Measurements from ENCODE around the gene PLXNA1. TPM values are rescaled to one million over a fixed set of nuclear protein-coding genes. Genes with fewer than 3 reads are reported as not detected.

The PLXNA1 gene
- total and polyA plus RNA-seq, 2 experiments from 2014 or later: 11.0 to 73.5 TPM

DNA sequence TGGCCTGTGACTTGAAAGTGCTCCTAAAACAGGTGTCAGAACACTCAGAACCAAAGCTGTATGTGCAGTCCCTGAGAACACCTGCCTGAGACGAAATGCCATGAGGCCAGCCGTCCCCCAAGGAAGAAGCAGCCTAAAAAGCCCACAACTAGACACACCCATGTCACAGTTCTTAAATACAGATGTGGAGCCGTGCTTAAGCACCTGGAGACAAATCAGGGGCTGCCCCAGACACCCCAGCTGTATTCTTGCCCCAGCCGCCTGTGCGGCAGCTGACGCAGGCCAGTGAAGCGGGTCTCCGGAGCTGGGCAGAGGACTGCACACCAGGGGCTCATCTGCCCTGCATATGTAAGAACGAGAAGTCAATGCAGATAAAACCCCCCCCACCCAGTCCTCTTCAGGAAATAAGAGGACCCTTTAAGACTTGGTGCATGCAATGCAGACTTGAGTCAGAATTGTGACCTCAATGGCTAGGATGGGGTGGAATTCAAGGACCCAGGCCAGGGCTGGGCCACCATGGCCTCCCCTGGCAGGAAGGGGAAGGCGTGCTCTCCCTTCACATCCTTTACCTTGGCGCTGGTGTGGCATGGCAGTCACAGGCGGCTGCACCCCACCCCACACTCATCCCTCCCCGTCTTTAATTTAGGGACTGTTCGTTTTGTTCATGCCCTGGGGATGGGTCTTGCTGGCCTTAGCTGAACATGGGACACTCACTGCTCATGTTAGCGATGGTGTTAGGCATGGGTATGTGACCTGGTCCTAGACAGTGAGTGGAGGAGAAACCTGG is 27.7 kb upstream of the PLXNA1 start (continued):
- TF ChIP-seq, protein P1, sequence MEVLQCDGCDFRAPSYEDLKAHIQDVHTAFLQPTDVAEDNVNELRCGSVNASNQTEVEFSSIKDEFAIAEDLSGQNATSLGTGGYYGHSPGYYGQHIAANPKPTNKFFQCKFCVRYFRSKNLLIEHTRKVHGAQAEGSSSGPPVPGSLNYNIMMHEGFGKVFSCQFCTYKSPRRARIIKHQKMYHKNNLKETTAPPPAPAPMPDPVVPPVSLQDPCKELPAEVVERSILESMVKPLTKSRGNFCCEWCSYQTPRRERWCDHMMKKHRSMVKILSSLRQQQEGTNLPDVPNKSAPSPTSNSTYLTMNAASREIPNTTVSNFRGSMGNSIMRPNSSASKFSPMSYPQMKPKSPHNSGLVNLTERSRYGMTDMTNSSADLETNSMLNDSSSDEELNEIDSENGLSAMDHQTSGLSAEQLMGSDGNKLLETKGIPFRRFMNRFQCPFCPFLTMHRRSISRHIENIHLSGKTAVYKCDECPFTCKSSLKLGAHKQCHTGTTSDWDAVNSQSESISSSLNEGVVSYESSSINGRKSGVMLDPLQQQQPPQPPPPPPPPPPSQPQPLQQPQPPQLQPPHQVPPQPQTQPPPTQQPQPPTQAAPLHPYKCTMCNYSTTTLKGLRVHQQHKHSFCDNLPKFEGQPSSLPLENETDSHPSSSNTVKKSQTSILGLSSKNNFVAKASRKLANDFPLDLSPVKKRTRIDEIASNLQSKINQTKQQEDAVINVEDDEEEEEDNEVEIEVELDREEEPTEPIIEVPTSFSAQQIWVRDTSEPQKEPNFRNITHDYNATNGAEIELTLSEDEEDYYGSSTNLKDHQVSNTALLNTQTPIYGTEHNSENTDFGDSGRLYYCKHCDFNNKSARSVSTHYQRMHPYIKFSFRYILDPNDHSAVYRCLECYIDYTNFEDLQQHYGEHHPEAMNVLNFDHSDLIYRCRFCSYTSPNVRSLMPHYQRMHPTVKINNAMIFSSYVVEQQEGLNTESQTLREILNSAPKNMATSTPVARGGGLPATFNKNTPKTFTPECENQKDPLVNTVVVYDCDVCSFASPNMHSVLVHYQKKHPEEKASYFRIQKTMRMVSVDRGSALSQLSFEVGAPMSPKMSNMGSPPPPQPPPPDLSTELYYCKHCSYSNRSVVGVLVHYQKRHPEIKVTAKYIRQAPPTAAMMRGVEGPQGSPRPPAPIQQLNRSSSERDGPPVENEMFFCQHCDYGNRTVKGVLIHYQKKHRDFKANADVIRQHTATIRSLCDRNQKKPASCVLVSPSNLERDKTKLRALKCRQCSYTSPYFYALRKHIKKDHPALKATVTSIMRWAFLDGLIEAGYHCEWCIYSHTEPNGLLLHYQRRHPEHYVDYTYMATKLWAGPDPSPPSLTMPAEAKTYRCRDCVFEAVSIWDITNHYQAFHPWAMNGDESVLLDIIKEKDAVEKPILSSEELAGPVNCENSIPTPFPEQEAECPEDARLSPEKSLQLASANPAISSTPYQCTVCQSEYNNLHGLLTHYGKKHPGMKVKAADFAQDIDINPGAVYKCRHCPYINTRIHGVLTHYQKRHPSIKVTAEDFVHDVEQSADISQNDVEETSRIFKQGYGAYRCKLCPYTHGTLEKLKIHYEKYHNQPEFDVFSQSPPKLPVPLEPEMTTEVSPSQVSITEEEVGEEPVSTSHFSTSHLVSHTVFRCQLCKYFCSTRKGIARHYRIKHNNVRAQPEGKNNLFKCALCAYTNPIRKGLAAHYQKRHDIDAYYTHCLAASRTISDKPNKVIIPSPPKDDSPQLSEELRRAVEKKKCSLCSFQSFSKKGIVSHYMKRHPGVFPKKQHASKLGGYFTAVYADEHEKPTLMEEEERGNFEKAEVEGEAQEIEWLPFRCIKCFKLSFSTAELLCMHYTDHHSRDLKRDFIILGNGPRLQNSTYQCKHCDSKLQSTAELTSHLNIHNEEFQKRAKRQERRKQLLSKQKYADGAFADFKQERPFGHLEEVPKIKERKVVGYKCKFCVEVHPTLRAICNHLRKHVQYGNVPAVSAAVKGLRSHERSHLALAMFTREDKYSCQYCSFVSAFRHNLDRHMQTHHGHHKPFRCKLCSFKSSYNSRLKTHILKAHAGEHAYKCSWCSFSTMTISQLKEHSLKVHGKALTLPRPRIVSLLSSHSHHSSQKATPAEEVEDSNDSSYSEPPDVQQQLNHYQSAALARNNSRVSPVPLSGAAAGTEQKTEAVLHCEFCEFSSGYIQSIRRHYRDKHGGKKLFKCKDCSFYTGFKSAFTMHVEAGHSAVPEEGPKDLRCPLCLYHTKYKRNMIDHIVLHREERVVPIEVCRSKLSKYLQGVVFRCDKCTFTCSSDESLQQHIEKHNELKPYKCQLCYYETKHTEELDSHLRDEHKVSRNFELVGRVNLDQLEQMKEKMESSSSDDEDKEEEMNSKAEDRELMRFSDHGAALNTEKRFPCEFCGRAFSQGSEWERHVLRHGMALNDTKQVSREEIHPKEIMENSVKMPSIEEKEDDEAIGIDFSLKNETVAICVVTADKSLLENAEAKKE (CRISPR knock-in tag; IDR thresholded peaks at IDR 0.05): no peak
- TF ChIP-seq EZH2 (IDR thresholded peaks at IDR 0.05; ENCODE audit: low read depth, unreplicated experiment) (no peak), CREB1 (CRISPR knock-in tag; IDR thresholded peaks at IDR 0.05; ENCODE audit: low read depth) (no peak)

DNA sequence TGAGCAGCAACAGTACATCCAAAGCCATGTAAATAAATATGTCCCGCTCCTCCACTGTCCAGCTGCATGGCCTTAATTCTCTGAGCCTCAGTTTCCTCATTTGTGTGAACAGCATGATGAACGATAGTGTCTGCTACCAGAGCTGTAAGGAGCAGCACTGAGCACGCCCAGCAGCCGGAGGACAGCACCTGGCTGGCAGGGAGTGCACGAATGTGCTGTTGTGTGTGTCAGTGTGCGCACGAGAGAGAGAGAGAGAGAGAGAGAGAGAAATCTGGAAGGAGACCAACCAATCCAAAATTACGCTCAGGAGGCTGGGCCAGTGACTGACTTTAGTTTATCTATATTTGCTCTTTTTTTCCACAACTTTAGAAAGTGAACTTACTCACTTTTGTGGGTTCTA is 26.6 kb upstream of the PLXNA1 start:
- Mint-ChIP-seq H3K27me3 (ENCODE audit: insufficient read depth, low read depth, poor library complexity) (peaks cover 15% of the 10 kb centered on the region), H3K36me3 (ENCODE audit: low read depth) (no peaks in the 10 kb centered on the region), H3K4me1 (peaks cover 15% of the 10 kb centered on the region), H3K27ac (no peak overlapping the region), H3K9me3 (no peaks in the 10 kb centered on the region; the same call in 2 of the 3 replicates), H3K4me3 (no peak overlapping the region)
- ATAC-seq (no peak), DNase-seq (ENCODE audit: low spot score) (no peak)
- Histone ChIP-seq H3K4me1 (ENCODE audit: insufficient read depth) (no peaks in the 10 kb centered on the region), H3K79me2 (replicated peaks; ENCODE audit: insufficient read depth) (no peaks in the 10 kb centered on the region), H3K4me2 (no peak overlapping the region), H3K27ac (ENCODE audit: low read depth) (no peak overlapping the region), H4K20me1 (replicated peaks; ENCODE audit: insufficient read depth) (no peaks in the 10 kb centered on the region), H2AFZ (no peak overlapping the region), H3F3A (replicated peaks; ENCODE audit: low read depth) (no peaks in the 10 kb centered on the region), H3K27me3 (ENCODE audit: insufficient read depth) (no peaks in the 10 kb centered on the region), H3K4me3 (no peak overlapping the region), H3K36me3 (ENCODE audit: insufficient read depth) (no peaks in the 10 kb centered on the region), H3K9me2 (ENCODE audit: insufficient read depth) (no peaks in the 10 kb centered on the region)
- TF ChIP-seq STAT1 (IDR thresholded peaks at IDR 0.05; ENCODE audit: unreplicated experiment): no peak
- no peak for TF ChIP-seq ZNF114 (CRISPR knock-in tag; IDR thresholded peaks at IDR 0.05)
- no peak for TF ChIP-seq JUNB (IDR thresholded peaks at IDR 0.05; ENCODE audit: unreplicated experiment)
- no peak for TF ChIP-seq NANOG (IDR thresholded peaks at IDR 0.05; ENCODE audit: borderline replicate concordance)
- TF ChIP-seq, protein P2, sequence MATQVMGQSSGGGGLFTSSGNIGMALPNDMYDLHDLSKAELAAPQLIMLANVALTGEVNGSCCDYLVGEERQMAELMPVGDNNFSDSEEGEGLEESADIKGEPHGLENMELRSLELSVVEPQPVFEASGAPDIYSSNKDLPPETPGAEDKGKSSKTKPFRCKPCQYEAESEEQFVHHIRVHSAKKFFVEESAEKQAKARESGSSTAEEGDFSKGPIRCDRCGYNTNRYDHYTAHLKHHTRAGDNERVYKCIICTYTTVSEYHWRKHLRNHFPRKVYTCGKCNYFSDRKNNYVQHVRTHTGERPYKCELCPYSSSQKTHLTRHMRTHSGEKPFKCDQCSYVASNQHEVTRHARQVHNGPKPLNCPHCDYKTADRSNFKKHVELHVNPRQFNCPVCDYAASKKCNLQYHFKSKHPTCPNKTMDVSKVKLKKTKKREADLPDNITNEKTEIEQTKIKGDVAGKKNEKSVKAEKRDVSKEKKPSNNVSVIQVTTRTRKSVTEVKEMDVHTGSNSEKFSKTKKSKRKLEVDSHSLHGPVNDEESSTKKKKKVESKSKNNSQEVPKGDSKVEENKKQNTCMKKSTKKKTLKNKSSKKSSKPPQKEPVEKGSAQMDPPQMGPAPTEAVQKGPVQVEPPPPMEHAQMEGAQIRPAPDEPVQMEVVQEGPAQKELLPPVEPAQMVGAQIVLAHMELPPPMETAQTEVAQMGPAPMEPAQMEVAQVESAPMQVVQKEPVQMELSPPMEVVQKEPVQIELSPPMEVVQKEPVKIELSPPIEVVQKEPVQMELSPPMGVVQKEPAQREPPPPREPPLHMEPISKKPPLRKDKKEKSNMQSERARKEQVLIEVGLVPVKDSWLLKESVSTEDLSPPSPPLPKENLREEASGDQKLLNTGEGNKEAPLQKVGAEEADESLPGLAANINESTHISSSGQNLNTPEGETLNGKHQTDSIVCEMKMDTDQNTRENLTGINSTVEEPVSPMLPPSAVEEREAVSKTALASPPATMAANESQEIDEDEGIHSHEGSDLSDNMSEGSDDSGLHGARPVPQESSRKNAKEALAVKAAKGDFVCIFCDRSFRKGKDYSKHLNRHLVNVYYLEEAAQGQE (IDR thresholded peaks at IDR 0.05; ENCODE audit: unreplicated experiment): no peak
- no peak for TF ChIP-seq EZH2 (IDR thresholded peaks at IDR 0.05; ENCODE audit: low read depth, unreplicated experiment)

Measured in GM23338 (cell line).